IPS DF 19.7 (cell line): ENCODE results near the gene UNC93B1.

Experiments used
- DNase-seq: peaks from one replicate; pipeline ENCODE4 v3.0.0-alpha.2; 2013; ENCODE audit warnings: low read depth, low spot score

Gene UNC93B1

DNA sequence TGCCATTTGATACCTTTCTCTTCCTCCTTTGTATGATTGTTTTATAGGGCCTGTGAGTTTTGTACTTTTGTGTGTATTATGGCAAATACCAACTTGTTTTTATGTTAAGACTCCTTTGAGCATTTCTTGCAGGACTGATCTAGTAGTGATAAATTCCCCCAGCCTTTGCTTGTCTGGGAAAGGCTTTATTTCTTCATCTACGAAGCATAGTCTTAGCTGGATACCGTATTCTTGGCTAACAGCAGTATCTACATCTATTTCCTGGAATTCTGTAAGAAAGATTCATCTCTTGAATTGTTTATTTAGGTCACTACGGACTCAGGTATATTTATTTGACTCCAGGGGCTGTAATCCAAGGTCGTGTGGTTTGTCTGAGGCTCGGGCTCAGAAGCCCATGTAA is 20.6 kb upstream of the UNC93B1 start:
- no peak for DNase-seq

DNA sequence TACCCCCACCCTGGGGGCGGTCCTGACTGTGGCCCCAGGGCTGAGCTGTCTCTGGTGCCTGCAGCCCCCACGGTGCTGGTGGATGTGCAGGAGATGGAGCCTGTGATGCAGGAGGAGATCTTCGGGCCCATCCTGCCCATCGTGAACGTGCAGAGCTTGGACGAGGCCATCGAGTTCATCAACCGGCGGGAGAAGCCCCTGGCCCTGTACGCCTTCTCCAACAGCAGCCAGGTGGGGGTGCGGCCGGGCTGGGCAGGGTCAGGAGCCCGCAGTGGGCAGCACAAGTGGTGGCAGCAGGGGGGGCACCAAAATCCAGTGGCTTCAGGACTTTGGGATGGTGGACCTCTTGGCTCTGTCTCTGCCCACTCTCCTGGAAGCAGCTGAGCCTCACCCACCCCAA is 18.6 kb upstream of the UNC93B1 start:
- no peak for DNase-seq

DNA sequence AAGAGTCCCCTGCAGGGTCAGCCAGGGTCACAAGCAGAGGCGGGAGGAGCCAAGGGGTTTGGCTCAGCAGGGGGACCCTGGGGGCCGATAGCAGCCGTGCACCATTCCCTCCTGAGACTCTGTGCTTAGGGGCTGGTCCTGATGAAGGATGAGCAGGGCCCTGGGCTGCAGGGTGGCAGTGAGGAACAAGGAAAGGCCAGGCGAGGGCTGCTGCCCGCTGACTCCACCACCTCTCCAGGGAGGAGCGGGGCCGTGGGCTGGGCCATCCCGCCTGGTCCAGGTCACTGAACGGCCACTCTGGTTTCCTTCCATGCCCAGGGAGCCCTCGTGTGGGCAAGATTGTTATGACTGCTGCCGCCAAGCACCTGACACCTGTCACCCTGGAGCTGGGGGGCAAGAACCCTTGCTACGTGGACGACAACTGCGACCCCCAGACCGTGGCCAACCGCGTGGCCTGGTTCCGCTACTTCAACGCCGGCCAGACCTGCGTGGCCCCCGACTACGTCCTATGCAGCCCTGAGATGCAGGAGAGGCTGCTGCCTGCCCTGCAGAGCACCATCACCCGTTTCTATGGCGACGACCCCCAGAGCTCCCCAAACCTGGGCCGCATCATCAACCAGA is 17.4 kb upstream of the UNC93B1 start:
- no peak for DNase-seq

DNA sequence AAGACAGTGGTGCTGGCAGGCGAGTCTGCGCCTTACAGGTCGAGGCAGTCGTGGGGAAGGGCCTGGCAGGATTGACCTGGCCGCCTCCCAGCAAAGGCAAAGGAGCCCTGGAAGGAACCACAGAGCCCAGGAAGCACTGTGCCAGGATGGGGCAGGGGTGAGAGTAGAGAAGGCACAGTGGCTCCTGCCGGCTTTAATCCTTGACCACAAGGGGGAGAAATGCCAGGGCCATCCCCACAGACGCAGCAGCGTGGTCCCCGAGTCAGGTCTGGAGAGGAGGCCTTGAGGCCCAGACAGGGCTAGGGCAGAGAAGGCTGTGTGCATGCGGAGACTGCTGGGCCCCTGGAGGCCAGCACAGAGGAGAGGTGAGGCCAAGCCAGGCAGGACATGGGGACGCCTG is 16.7 kb upstream of the UNC93B1 start:
- DNase-seq, result no peak

GRCh38 chr11:68019486-68019885 is 15.6 kb upstream of the UNC93B1 start:
- no peak for DNase-seq

- no peak for DNase-seq
Observed at GRCh38 chr11:68018730-68019190, 14.9 kb upstream of the UNC93B1 start.

DNA sequence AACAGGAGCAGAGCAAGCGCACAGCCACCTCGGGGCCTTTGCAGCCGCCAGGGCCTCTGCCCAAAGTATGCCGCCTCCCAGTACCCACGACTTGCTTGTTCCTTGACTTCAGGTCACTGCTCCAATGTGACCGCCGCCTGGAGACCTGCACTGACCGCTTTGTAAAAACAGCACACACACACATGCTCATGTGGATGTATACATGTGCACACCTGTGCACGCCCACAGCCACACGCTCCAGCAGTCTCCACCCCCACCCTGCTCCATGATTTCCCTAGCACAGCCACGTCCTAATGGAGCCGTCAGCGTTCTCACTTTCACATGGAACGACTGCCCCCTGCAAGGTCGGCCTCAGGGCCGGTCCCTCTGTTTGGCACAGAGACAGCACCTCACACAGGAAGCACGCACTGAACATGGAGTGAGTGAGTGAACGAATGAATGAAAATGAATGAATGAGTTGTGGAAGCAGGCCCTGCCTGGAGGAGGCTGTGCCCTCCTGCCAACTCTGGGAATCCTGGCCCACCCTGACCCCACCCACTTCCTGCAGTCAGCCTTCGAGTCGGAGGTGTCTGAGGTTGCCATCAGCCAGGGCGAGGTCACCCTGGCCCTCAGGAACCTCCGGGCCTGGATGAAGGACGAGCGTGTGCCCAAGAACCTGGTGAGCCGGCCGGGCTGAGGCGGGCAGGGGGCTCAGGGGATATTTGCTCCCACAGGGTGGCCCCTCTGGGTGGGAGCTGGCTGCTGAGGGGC is 14.3 kb upstream of the UNC93B1 start:
- no peak for DNase-seq

DNA sequence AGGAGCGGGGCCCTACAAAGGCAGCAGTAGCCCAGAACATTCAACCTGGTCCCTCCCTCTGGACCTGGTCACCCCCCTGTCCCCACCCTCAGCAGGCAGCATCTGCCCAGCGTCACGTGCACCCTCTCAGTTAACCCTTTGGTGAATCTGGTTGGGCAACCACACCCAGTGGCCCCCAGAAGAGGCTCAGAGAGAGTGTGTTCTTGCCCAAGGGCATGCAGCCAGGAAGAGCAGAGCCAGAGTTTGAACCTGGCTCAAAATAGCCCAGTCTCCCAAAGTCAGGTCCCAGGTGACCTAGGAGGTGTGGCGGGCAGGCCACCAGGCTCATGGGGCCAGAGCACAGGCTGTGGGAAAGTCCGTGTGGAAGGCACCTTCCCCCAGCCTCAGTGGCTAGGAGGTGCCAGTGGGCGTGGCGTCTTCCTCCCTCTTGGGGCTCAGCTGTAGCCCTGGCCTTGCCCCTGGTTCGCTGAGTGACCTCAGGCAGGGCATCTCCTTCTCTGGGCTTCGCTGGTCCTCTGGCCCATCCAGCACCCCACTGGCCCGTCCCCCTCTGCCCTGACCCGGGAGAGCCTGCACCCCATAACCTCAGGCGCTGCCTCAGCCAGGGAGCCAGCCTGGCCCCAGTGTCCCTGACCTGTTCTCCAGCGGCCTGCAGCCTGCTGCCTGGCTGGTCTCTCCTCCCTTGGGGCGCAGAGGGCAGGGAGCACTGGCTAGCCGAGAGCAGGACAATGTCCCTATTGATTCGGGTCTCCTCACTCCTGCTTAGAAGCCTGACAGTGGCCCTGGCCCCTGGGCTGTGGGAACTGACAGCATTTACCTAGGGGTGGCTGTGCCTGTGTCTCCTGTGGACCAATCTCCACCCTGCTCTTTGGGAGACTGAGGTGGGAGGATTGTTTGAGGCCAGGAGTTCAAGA is 13.3 kb upstream of the UNC93B1 start:
- DNase-seq, result no peak

- DNase-seq, result no peak
Observed at GRCh38 chr11:68016161-68016903, 12.4 kb upstream of the UNC93B1 start.

DNA sequence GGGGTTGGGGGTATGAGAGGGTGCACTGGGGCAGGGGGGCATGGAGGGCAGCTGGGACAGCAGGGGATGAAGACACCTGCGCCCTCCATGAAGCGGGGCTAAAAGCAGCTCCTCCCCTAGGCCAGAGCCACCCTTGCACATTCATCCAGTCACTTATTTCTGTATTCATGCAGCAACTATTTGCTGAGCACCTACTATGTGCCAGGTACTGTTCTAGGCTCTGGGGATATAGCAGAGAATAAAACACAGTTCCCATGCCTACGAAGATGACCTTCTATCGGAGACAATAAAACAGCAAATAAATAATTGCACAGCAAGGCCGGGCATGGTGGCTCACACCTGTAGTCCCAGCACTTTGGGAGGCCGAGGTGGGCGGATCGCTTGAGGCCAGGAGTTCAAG is 11.6 kb upstream of the UNC93B1 start:
- no peak for DNase-seq

GRCh38 chr11:68014947-68015447 is 11.1 kb upstream of the UNC93B1 start:
- no peak for DNase-seq

DNA sequence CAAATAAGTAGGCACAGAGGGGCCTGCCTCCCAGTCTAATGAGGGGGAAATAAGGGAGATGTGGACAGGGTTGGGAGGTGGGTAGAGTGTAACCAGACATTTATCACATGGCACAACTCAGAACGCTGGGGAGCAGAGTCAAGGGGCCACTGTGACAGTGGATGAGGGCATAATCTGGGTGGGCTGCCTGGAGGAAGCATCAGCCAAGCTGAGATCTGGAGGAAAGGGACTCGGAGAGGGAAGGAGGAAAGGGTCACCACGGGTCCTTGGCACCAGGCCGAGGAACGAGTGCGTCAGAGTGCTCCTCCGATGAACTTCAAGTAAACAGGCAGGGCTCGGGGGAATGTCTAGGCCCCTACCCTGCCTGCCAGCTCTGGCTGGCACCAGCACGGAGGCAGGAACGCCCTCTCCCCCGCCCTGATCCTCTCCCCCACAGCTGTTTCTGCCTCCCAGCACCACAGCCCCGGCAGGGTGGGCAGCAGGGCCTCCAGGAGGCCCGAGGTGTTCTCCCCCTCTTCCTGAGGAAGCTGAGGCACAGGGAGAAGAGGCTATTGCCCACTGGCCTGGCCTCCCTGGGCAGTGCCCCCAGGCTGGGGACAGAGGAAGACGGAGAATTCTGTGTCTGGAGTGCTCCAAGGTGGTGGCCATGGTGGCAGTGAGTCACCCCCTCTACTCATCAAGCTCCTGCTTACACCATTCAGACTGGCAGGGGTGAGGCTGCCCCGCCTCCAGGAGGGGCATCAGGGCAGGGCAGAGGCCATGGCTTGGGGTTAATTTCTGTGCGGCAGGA is 10.5 kb upstream of the UNC93B1 start:
- no peak for DNase-seq

GRCh38 chr11:68013611-68014156 is 9.8 kb upstream of the UNC93B1 start:
- no peak for DNase-seq

DNA sequence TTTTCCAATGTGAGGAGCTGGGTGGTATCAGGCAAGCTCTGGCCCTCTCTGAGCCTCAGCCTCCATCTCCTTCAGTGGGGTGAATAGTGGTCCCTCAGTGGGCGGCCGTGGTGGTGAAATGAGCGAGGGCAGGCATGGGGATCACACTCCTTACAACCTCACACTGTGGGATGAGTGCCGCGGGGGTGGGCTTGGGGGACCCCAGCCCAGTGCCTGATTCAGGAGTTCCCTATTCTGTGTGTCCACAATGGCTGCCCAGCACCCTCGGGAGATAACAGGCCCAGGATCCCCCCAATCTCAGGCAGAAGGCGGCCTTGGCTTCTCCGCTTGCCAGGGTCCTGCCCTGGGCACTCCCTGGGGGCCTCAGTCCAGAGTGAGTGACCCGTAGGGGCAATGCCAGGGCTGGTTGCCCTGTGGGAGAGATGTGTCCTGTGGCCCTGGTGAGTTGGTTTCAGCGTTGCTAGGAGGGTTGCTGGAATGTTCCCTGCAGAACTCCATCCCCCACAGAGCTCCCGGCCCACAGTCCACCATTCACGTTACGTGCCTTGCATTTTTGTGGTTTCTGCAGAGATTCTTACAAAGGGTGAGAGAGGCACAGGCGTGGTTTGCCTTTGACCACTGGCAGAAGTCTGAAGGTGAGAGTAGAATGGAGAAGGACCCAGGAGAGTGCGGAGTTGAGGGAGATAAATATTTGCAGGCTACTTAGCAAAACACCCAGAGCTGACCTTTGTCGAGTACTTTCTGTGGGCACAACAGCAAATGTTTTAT is 9.1 kb upstream of the UNC93B1 start:
- DNase-seq, result no peak

- no peak for DNase-seq
Observed at GRCh38 chr11:68012044-68012842, 8.3 kb upstream of the UNC93B1 start.

DNA sequence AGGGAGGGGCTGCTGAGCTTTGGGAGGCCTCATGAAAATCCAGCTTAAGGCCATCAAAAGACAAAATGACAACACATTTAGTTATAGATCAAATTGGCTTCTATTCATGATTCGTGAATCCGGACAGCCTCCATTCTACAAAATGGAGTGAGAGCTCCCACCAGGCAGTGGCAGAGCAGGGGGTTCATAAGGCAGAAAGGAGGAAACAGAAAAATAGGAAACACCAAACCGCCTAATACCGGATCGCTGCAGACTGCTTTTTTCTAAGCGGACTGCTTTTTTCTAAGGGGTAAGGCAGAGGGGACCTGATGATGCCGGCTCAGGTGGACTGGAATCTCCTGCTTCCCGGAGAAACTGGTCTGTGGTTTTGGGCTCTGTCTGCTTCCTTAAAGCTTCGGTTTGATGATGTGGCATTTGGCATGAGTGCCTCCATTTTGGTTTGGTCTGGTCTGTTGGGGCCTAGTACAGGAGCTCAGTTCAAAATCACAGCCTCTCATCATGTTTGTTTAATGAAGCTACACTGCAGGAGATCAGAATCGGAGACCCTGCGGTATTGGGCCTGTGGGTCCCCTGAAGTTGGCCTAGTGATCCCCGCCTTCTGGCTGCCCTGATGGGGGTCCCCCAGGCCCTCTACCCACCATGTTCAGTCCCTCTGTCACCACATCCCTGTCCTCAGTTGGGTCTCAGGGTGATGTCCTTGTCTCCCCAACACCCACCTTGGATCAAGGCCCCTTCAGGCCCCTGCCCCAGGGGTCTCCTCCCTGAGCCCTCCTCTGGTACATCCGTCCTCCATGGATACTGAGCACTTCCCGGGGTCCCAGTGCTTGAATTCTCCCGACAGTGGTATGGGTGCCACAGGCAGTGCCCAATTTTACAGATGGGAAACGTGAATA is 7.4 kb upstream of the UNC93B1 start:
- DNase-seq, result no peak
